Left ventricle myocardium inferior (tissue), 1 donor: ENCODE results near the gene KCP. TPM values are rescaled to one million over a fixed set of nuclear protein-coding genes. Genes with fewer than 3 reads are reported as not detected.

Experiments used
- DNase-seq: peaks from one replicate; pipeline ENCODE4 v3.0.0-alpha.2; 2020
- H3K27ac ChIP-seq: fragments of 200-600 bp; replicated peaks from 2 replicates; pipeline ENCODE4 v1.8.0; 2021
- H3K27me3 ChIP-seq: fragments of 200-600 bp; 2 replicates; pipeline ENCODE4 v1.8.0; 2021; ENCODE audit warnings: low read depth
- H3K36me3 ChIP-seq: fragments of 200-600 bp; 2 replicates; pipeline ENCODE4 v1.8.0; 2021
- H3K4me1 ChIP-seq: fragments of 200-600 bp; 2 replicates; pipeline ENCODE4 v1.8.0; 2021
- H3K4me3 ChIP-seq: fragments of 200-600 bp; 2 replicates; pipeline ENCODE4 v1.8.0; 2021; ENCODE audit warnings: mild to moderate bottlenecking, moderate library complexity
- H3K9me3 ChIP-seq: fragments of 200-600 bp; replicated peaks from 2 replicates; pipeline ENCODE4 v1.8.0; 2021
- CTCF ChIP-seq: fragments of 200-600 bp; IDR thresholded peaks from 2 replicates; pipeline ENCODE4 v1.8.0; 2021; ENCODE audit warnings: antibody characterized with exemption, mild to moderate bottlenecking, borderline replicate concordance
- intact Hi-C: fragments of 100-400 bp; cut with micrococcal nuclease; formaldehyde crosslinking; loops from one replicate; pipeline ENCODE4 v1.11.0; 2022
- total RNA-seq: library from RNA; stranded (reverse); fragmentation: NEBNext Ultra II Directional; extraction: Animal tissue kit (Norgen Biotek cat#: 25700); gene quantifications from one replicate; pipeline ENCODE4 v1.2.1, GENCODE V29; 2021
- donor health status: DM: no; HTN: yes; CAD: no; lungs with severe emphysema.

Gene KCP
- total RNA-seq, 1 donor from 2014 or later, result 0.19 TPM

GRCh38 chr7:128919881-128920799, 9.6 kb upstream of the KCP start:
- Histone ChIP-seq H3K36me3 (no peaks in the 10 kb centered on the region), H3K27me3 (peaks cover 89% of the 10 kb centered on the region), H3K9me3 (no peaks in the 10 kb centered on the region), H3K4me1 (peaks cover 11% of the 10 kb centered on the region), H3K27ac (no peak overlapping the region), H3K4me3 (no peak overlapping the region)
- DNase-seq, result no peak
- intact Hi-C loops, result no loop called here
- no peak for TF ChIP-seq CTCF

GRCh38 chr7:128919241-128919640, 8.7 kb upstream of the KCP start:
- no peaks in the 10 kb centered on the region for H3K9me3 ChIP-seq
- H3K27ac ChIP-seq, result no peak overlapping the region
- H3K4me3 ChIP-seq, result no peak overlapping the region
- DNase-seq, result no peak
- H3K4me1 ChIP-seq, result peaks cover 14% of the 10 kb centered on the region
- H3K27me3 ChIP-seq, result peaks cover 95% of the 10 kb centered on the region
- no peak for TF ChIP-seq CTCF
- intact Hi-C loops, result no loop called here
- no peaks in the 10 kb centered on the region for H3K36me3 ChIP-seq

GRCh38 chr7:128918016-128918665, 7.6 kb upstream of the KCP start:
- no peak for DNase-seq
- H3K36me3 ChIP-seq, result no peaks in the 10 kb centered on the region
- H3K27me3 ChIP-seq, result peaks cover 91% of the 10 kb centered on the region
- H3K4me1 ChIP-seq, result peaks cover 14% of the 10 kb centered on the region
- intact Hi-C loops, result no loop called here
- no peaks in the 10 kb centered on the region for H3K9me3 ChIP-seq
- H3K27ac ChIP-seq, result no peak overlapping the region
- TF ChIP-seq CTCF, result no peak
- no peak overlapping the region for H3K4me3 ChIP-seq

- Histone ChIP-seq H3K9me3 (no peaks in the 10 kb centered on the region), H3K27me3 (peaks cover 86% of the 10 kb centered on the region), H3K4me1 (peaks cover 14% of the 10 kb centered on the region), H3K36me3 (no peaks in the 10 kb centered on the region), H3K27ac (no peak overlapping the region), H3K4me3 (no peak overlapping the region)
- intact Hi-C loops, result no loop called here
- no peak for DNase-seq
- TF ChIP-seq CTCF, result no peak
Observed at GRCh38 chr7:128917122-128917521, 6.6 kb upstream of the KCP start.

- Histone ChIP-seq H3K27me3 (peaks cover 86% of the 10 kb centered on the region), H3K4me3 (no peak overlapping the region), H3K36me3 (no peaks in the 10 kb centered on the region), H3K9me3 (no peaks in the 10 kb centered on the region), H3K27ac (no peak overlapping the region), H3K4me1 (peaks cover 14% of the 10 kb centered on the region)
- intact Hi-C loops, result no loop called here
- no peak for TF ChIP-seq CTCF
- no peak for DNase-seq
Observed at GRCh38 chr7:128916643-128916915, 6.1 kb upstream of the KCP start.
